Subcutaneous adipose tissue (tissue), 4 donors: ENCODE data around the gene KRT3. TPM values are rescaled to one million over a fixed set of nuclear protein-coding genes. Genes with fewer than 3 reads are reported as not detected.

ENCODE experiments used
- total RNA-seq, 4 donors: library from RNA; depleted of rRNA; stranded (reverse); fragments of >200 nt; gene quantifications; one replicate each; pipeline ENCODE4 v1.1.0, GENCODE V29; 2016
- TF ChIP-seq, protein P1 (sequence below): fragments of 450-650 bp; IDR thresholded peaks from one replicate; pipeline ENCODE4 v1.5.1; 2016; ENCODE audit warnings: low read depth, mild to moderate bottlenecking, control low read depth, antibody characterized with exemption, moderate library complexity

KRT3 gene
- total RNA-seq, 4 donors from 2014 or later = not detected

- TF ChIP-seq, protein P1, sequence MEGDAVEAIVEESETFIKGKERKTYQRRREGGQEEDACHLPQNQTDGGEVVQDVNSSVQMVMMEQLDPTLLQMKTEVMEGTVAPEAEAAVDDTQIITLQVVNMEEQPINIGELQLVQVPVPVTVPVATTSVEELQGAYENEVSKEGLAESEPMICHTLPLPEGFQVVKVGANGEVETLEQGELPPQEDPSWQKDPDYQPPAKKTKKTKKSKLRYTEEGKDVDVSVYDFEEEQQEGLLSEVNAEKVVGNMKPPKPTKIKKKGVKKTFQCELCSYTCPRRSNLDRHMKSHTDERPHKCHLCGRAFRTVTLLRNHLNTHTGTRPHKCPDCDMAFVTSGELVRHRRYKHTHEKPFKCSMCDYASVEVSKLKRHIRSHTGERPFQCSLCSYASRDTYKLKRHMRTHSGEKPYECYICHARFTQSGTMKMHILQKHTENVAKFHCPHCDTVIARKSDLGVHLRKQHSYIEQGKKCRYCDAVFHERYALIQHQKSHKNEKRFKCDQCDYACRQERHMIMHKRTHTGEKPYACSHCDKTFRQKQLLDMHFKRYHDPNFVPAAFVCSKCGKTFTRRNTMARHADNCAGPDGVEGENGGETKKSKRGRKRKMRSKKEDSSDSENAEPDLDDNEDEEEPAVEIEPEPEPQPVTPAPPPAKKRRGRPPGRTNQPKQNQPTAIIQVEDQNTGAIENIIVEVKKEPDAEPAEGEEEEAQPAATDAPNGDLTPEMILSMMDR = no peak
These were observed 36.5 kb upstream of the KRT3 start for GRCh38 chr12:52832451-52832850.

- TF ChIP-seq, protein P1 = no peak
These were observed 35.3 kb upstream of the KRT3 start for GRCh38 chr12:52831251-52831650.

DNA sequence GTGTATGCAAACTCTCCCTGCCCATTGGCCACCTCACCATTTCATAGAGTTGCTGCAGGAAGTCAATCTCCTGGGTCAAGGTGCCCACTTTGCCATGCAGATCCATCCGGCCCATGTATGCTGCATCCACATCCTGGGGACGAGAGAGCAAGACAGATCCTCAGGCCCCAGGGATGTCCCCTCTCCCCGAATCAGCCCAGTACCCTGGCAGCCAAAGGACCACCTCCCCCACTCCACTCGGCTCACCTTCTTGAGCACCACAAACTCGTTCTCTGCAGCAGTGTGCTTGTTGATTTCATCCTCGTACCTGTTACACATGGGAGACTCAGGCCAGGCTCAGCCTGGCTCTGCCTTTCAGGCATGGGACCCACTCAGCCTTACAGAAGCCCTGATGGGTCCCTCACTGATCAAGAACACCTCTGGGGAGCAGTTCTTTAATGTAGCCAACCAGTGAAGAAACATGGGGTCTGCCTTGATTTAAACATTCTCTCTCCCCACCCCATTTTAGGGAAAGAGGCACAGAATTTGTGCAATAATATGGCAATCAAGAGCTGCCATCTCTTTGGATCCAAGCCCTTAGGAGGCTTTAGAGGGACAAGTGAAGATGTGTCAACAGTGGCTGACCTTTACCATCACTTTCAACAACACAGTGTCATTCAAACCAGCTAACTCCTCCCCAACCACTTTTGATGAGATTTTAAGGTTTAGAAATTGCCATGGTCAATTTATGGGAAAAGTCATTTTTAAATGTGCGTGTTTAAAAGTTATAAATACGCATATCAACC, 34.3 kb upstream of the KRT3 start:
- TF ChIP-seq, protein P1 = no peak

GRCh38 chr12:52828591-52829021, 32.7 kb upstream of the KRT3 start:
- TF ChIP-seq, protein P1 = no peak

DNA sequence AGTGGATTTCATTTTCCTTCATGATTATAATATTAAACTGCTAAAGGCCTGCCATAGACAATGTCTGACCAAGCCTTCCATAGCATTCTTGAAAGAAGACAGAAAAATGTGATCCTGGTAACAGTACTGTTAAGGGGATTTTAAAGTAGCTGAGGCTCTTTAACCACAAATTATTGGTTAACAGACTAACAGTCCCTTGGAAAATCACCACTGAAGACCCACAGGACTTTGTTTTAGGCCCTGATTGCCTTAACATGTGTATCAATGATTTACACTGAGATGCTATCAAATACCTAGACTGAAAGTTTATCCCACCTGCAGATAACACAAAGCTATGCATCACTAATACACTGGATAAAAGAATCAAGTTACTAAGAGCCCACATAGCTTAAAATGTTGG, 32.2 kb upstream of the KRT3 start:
- TF ChIP-seq, protein P1 = no peak

- TF ChIP-seq, protein P1 = no peak
These were observed 31.7 kb upstream of the KRT3 start for GRCh38 chr12:52827499-52828090.

GRCh38 chr12:52826611-52827498, 30.9 kb upstream of the KRT3 start:
- TF ChIP-seq, protein P1 = no peak
